Measurements from ENCODE around the gene BMAL1. TPM values are rescaled to one million over a fixed set of nuclear protein-coding genes. Genes with fewer than 3 reads are reported as not detected.

BMAL1 gene
- total RNA-seq, 3 donors from 2014 or later (not counting 1 experiment from before 2014, with no cell fraction given), result 142 to 162 (median 145) TPM

DNA sequence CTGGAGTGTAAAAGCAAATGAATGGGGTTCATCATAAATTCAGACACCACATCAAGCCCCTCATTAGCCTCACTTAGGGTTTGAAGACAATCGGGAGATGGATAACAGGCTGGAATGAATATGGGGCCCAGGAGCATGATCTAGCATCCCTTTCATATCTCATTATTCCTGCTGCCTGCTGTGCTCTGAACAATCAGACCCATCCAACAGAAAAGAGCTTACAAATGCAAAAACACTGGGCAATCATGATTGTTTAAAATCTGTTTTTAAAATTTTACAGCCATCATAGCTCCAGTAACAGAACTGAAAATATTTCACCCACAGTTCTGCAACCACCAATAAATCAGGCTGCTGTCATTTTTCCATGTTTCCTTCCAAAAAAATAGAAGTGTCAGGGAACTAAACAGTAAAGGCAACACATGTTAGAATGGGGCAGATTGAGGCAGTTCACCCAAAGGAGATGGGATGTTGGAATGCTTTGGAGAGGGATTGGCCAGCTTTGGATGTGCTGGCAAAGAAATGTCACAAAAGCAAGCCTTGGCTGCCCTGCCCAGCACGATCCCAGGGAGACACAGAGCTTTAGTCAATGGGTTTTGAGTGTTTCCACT, 47.8 kb upstream of the BMAL1 start:
- H3K36me3 Mint-ChIP-seq, result no peaks in the 10 kb centered on the region
- intact Hi-C loops (cut with micrococcal nuclease), result no loop called here
- no peak overlapping the region for H3K27ac Mint-ChIP-seq
- H3K27me3 Mint-ChIP-seq (ENCODE audit: low read depth in 2 of 2), result peaks cover 8 to 16% of the 10 kb centered on the region in 2 donors
- DNase-seq (no peak), ATAC-seq (no peak)
- H3K9me3 Mint-ChIP-seq, result no peaks in the 10 kb centered on the region
- Histone ChIP-seq H3K9me3 (ENCODE audit: control insufficient read depth, insufficient read depth, low read length) (no peaks in the 10 kb centered on the region), H3K27ac (ENCODE audit: low read length) (no peak overlapping the region), H3K27me3 (ENCODE audit: control insufficient read depth, insufficient read depth, low read length) (no peaks in the 10 kb centered on the region), H3K4me1 (ENCODE audit: control insufficient read depth, insufficient read depth, low read length) (no peaks in the 10 kb centered on the region), H3K36me3 (ENCODE audit: control insufficient read depth, insufficient read depth, low read length) (no peaks in the 10 kb centered on the region), H3K4me3 (ENCODE audit: low read length) (no peak overlapping the region)
- no peak for TF ChIP-seq CTCF (IDR thresholded peaks at IDR 0.05)
- H3K4me1 Mint-ChIP-seq, result no peaks in the 10 kb centered on the region
- H3K4me3 Mint-ChIP-seq, result no peak overlapping the region
- WGBS (ENCODE audit: insufficient coverage), result 81% methylated on average over 2 of the region's 2 CpGs

GRCh38 chr11:13233173-13233745, 44.3 kb upstream of the BMAL1 start:
- Mint-ChIP-seq H3K36me3 (no peaks in the 10 kb centered on the region), H3K27ac (no peak overlapping the region), H3K4me1 (no peaks in the 10 kb centered on the region), H3K4me3 (no peak overlapping the region), H3K9me3 (no peaks in the 10 kb centered on the region), H3K27me3 (ENCODE audit: low read depth in 2 of 2) (peaks cover 15 to 27% of the 10 kb centered on the region in 2 donors)
- no peaks in the 10 kb centered on the region for H3K9me3 ChIP-seq (ENCODE audit: control insufficient read depth, insufficient read depth, low read length)
- 80% methylated on average over 1 of the region's 1 CpG for WGBS (ENCODE audit: insufficient coverage)
- ATAC-seq (no peak), DNase-seq (no peak)
- TF ChIP-seq CTCF (IDR thresholded peaks at IDR 0.05), result no peak
- no peaks in the 10 kb centered on the region for H3K36me3 ChIP-seq (ENCODE audit: control insufficient read depth, insufficient read depth, low read length)
- H3K27ac ChIP-seq (ENCODE audit: low read length), result no peak overlapping the region
- no peaks in the 10 kb centered on the region for H3K27me3 ChIP-seq (ENCODE audit: control insufficient read depth, insufficient read depth, low read length)
- intact Hi-C loops (cut with micrococcal nuclease), result no loop called here
- no peak overlapping the region for H3K4me3 ChIP-seq (ENCODE audit: low read length)
- H3K4me1 ChIP-seq (ENCODE audit: control insufficient read depth, insufficient read depth, low read length), result no peaks in the 10 kb centered on the region

GRCh38 chr11:13235895-13236294, 41.7 kb upstream of the BMAL1 start:
- Mint-ChIP-seq H3K4me3 (no peak overlapping the region), H3K4me1 (peaks cover 5 to 6% of the 10 kb centered on the region in 2 donors), H3K27me3 (ENCODE audit: low read depth in 2 of 2) (peaks cover 16 to 28% of the 10 kb centered on the region in 2 donors), H3K27ac (no peak overlapping the region), H3K9me3 (no peaks in the 10 kb centered on the region), H3K36me3 (no peaks in the 10 kb centered on the region)
- no peaks in the 10 kb centered on the region for H3K9me3 ChIP-seq (ENCODE audit: control insufficient read depth, insufficient read depth, low read length)
- no peaks in the 10 kb centered on the region for H3K27me3 ChIP-seq (ENCODE audit: control insufficient read depth, insufficient read depth, low read length)
- TF ChIP-seq CTCF (IDR thresholded peaks at IDR 0.05), result no peak
- intact Hi-C loops (cut with micrococcal nuclease), result loop anchor here (5.0 kb wide), 1 partner anchor 274 kb away; no protein-coding TSS in a partner anchor
- H3K4me3 ChIP-seq (ENCODE audit: low read length), result no peak overlapping the region
- H3K27ac ChIP-seq (ENCODE audit: low read length), result no peak overlapping the region
- WGBS (ENCODE audit: insufficient coverage), result 100% methylated on average over 2 of the region's 3 CpGs
- no peaks in the 10 kb centered on the region for H3K4me1 ChIP-seq (ENCODE audit: control insufficient read depth, insufficient read depth, low read length)
- H3K36me3 ChIP-seq (ENCODE audit: control insufficient read depth, insufficient read depth, low read length), result no peaks in the 10 kb centered on the region
- DNase-seq, result no peak
- no peak for ATAC-seq

Measured in natural killer cell (primary cell).